ENCODE data around the gene HPS6.

GRCh38 chr10:102085336-102085735, 20.2 kb downstream of the HPS6 start:
- no peak for TF ChIP-seq EZH2 (IDR thresholded peaks at IDR 0.05; ENCODE audit: insufficient read depth, poor library complexity, severe bottlenecking)
- no peak for TF ChIP-seq EZH2phosphoT487 (IDR thresholded peaks at IDR 0.05; ENCODE audit: insufficient read depth, low read depth)

Data from GM23248 (cell line).